GM19397 (cell line): Measurements from ENCODE around the gene TP53RK.

Experiments used
- ATAC-seq: cut with Tn5 transposase; IDR thresholded peaks from one replicate; pipeline ENCODE4 v1.9.1; 2021; ENCODE audit warnings: mild to moderate bottlenecking, moderate library complexity; ENCODE audit not compliant: unreplicated experiment

Gene TP53RK

GRCh38 chr20:46708172-46708860 is 19.1 kb upstream of the TP53RK start:
- ATAC-seq, result no peak

- ATAC-seq, result no peak
These were observed 17.0 kb upstream of the TP53RK start for GRCh38 chr20:46706242-46706641.

GRCh38 chr20:46705378-46705729 is 16.1 kb upstream of the TP53RK start:
- ATAC-seq, result no peak

- no peak for ATAC-seq
These were observed 15.6 kb upstream of the TP53RK start for GRCh38 chr20:46704714-46705377.

- no peak for ATAC-seq
These were observed 14.2 kb upstream of the TP53RK start for GRCh38 chr20:46703435-46703834.

GRCh38 chr20:46702447-46703203 is 13.4 kb upstream of the TP53RK start:
- no peak for ATAC-seq

GRCh38 chr20:46701986-46702385 is 12.7 kb upstream of the TP53RK start:
- no peak for ATAC-seq

- no peak for ATAC-seq
These were observed 12.3 kb upstream of the TP53RK start for GRCh38 chr20:46701556-46701955.

GRCh38 chr20:46701057-46701456 is 11.8 kb upstream of the TP53RK start:
- no peak for ATAC-seq

GRCh38 chr20:46700481-46700880 is 11.2 kb upstream of the TP53RK start:
- ATAC-seq, result no peak

- no peak for ATAC-seq
These were observed 10.6 kb upstream of the TP53RK start for GRCh38 chr20:46699651-46700359.

GRCh38 chr20:46698788-46699187 is 9.5 kb upstream of the TP53RK start:
- no peak for ATAC-seq

- no peak for ATAC-seq
These were observed 7.6 kb upstream of the TP53RK start for GRCh38 chr20:46696791-46697279.

- no peak for ATAC-seq
These were observed 6.6 kb upstream of the TP53RK start for GRCh38 chr20:46695892-46696291.

GRCh38 chr20:46694484-46694883 is 5.2 kb upstream of the TP53RK start:
- no peak for ATAC-seq

- ATAC-seq, result no peak
These were observed 2.0 kb upstream of the TP53RK start for GRCh38 chr20:46691196-46691595.

- no peak for ATAC-seq
These were observed 1.2 kb upstream of the TP53RK start for GRCh38 chr20:46690219-46691106.

GRCh38 chr20:46689754-46690085 is 476 bp upstream of the TP53RK start:
- ATAC-seq, result no peak

- ATAC-seq, result no peak
These were observed 828 bp downstream of the TP53RK start for GRCh38 chr20:46688151-46689081.
